Esophagus squamous epithelium (tissue), 5 donors: ENCODE measurements around the gene GATA2. TPM values are rescaled to one million over a fixed set of nuclear protein-coding genes. Genes with fewer than 3 reads are reported as not detected.

Experiments used
- DNase-seq: peaks from one replicate; lab custom pipeline; 2025; lab: John Stamatoyannopoulos, UW
- H3K27ac ChIP-seq, 4 donors: fragments of 200-600 bp; sonication (generic); one replicate each; pipeline ENCODE4 v1.5.1; 2016 to 2019; ENCODE audit warnings: mild to moderate bottlenecking in 1 of 4
- H3K27me3 ChIP-seq, 4 donors: fragments of 200-600 bp; sonication (generic); 1 replicate in 3 of 4; 2 replicates in 1 of 4; pipeline versions ENCODE4 v1.5.1 to v1.6.0; 2017 to 2021; ENCODE audit warnings: antibody characterized with exemption in 1 of 4
- H3K36me3 ChIP-seq, 3 donors: fragments of 200-600 bp; sonication (generic); one replicate each; pipeline ENCODE4 v1.5.1; 2016 to 2019
- H3K4me1 ChIP-seq, 3 donors: fragments of 200-600 bp; sonication (generic); one replicate each; pipeline ENCODE4 v1.5.1; 2017 to 2019
- H3K4me3 ChIP-seq, 4 donors: fragments of 200-600 bp; sonication (generic); 1 replicate in 3 of 4; 2 replicates in 1 of 4; pipeline ENCODE4 v1.5.1; 2016 to 2019; ENCODE audit warnings: mild to moderate bottlenecking in 2 of 4, moderate library complexity in 1 of 4
- H3K9me3 ChIP-seq, 3 donors: fragments of 200-600 bp; sonication (generic); one replicate each; pipeline ENCODE4 v1.5.1; 2016 to 2019
- POLR2A ChIP-seq, 4 donors: fragments of 450-650 bp; IDR thresholded peaks; one replicate each; pipeline ENCODE4 v1.6.1; 2017; ENCODE audit warnings: antibody characterized with exemption in 4 of 4, mild to moderate bottlenecking in 4 of 4, moderate library complexity in 3 of 4
- WGBS, 2 donors: methylation state at CpG; one replicate each; pipeline ENCODE4 v1.1.5; 2018; 5-methylcytosine and 5-hydroxymethylcytosine counted together
- intact Hi-C: fragments of 100-400 bp; cut with DNase I; formaldehyde crosslinking; loops from one replicate; pipeline ENCODE4 v1.15.0; 2022
- total RNA-seq, 4 donors: library from RNA; depleted of rRNA; stranded (reverse); fragments of >200 nt; gene quantifications; one replicate each; pipeline ENCODE4 v1.1.0, GENCODE V29; 2016
- TF ChIP-seq, protein P1 (sequence below), 6 experiments: fragments of 450-650 bp in 4 of 6; fragments of 200-600 bp in 2 of 6; sonication (generic) in 2 of 6; IDR thresholded peaks; one replicate each; pipeline ENCODE4 v1.5.1; 2016 to 2019; ENCODE audit warnings: antibody characterized with exemption in 6 of 6, mild to moderate bottlenecking in 4 of 6, moderate library complexity in 4 of 6
- donor health status: DM: yes; HTN: yes; CAD: no.

The GATA2 gene
- total RNA-seq, 4 donors from 2014 or later, result 1.6 to 12.8 (median 1.9) TPM

GRCh38 chr3:128471720-128472119 is 21.3 kb downstream of the GATA2 start:
- Histone ChIP-seq H3K36me3 (no peaks in the 10 kb centered on the region), H3K27me3 (peaks cover 0 to 85% (median 0%) of the 10 kb centered on the region in 4 donors), H3K27ac (no peak overlapping the region), H3K4me1 (no peaks in the 10 kb centered on the region), H3K4me3 (no peak overlapping the region), H3K9me3 (no peaks in the 10 kb centered on the region)
- 68 to 71% methylated on average over 3 of the region's 3 CpGs for WGBS, 2 donors
- DNase-seq, result no peak
- intact Hi-C loops, result no loop called here
- no peak for TF ChIP-seq POLR2A (IDR thresholded peaks at IDR 0.05)
- TF ChIP-seq, protein P1, sequence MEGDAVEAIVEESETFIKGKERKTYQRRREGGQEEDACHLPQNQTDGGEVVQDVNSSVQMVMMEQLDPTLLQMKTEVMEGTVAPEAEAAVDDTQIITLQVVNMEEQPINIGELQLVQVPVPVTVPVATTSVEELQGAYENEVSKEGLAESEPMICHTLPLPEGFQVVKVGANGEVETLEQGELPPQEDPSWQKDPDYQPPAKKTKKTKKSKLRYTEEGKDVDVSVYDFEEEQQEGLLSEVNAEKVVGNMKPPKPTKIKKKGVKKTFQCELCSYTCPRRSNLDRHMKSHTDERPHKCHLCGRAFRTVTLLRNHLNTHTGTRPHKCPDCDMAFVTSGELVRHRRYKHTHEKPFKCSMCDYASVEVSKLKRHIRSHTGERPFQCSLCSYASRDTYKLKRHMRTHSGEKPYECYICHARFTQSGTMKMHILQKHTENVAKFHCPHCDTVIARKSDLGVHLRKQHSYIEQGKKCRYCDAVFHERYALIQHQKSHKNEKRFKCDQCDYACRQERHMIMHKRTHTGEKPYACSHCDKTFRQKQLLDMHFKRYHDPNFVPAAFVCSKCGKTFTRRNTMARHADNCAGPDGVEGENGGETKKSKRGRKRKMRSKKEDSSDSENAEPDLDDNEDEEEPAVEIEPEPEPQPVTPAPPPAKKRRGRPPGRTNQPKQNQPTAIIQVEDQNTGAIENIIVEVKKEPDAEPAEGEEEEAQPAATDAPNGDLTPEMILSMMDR (IDR thresholded peaks at IDR 0.05), result no peak

GRCh38 chr3:128471110-128471509 is 21.9 kb downstream of the GATA2 start:
- Histone ChIP-seq H3K9me3 (no peaks in the 10 kb centered on the region), H3K4me3 (no peak overlapping the region), H3K36me3 (no peaks in the 10 kb centered on the region), H3K4me1 (no peaks in the 10 kb centered on the region), H3K27me3 (peaks cover 0 to 82% (median 0%) of the 10 kb centered on the region in 4 donors), H3K27ac (no peak overlapping the region)
- intact Hi-C loops, result no loop called here
- no peak for DNase-seq
- TF ChIP-seq, protein P1 (IDR thresholded peaks at IDR 0.05), result no peak
- TF ChIP-seq POLR2A (IDR thresholded peaks at IDR 0.05), result no peak
- 68 to 74% methylated on average over 2 of the region's 2 CpGs for WGBS, 2 donors

- no peak overlapping the region for H3K27ac ChIP-seq
- intact Hi-C loops, result no loop called here
- no peaks in the 10 kb centered on the region for H3K9me3 ChIP-seq
- 72 to 75% methylated on average over 4 to 7 of the region's 13 CpGs for WGBS, 2 donors
- no peaks in the 10 kb centered on the region for H3K36me3 ChIP-seq
- TF ChIP-seq POLR2A (IDR thresholded peaks at IDR 0.05), result no peak
- TF ChIP-seq, protein P1 (IDR thresholded peaks at IDR 0.05), result no peak
- H3K4me3 ChIP-seq, result no peak overlapping the region
- H3K27me3 ChIP-seq, result peaks cover 0 to 81% (median 0%) of the 10 kb centered on the region in 4 donors
- DNase-seq, result no peak
- no peaks in the 10 kb centered on the region for H3K4me1 ChIP-seq
Measured at GRCh38 chr3:128470134-128470899, 22.7 kb downstream of the GATA2 start.

DNA sequence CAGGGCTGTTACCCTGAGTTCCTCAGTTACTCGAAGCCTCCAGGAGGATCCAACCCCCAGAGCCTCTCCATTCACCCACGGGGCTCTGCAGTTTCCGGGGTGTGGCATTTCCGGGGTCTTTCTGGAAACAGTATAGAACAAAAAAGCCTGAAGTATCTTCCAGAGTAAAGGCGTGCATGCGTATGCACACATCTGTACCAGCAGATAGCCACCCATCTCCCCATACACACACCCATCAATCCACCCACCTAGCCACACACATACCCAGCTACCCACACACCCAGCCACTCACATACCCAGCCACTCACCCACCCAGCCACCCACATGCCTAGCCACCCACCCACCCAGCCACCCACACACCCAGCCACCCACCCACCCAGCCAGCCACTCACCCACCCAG is 23.4 kb downstream of the GATA2 start:
- DNase-seq, result no peak
- TF ChIP-seq, protein P1 (IDR thresholded peaks at IDR 0.05), result no peak
- TF ChIP-seq POLR2A (IDR thresholded peaks at IDR 0.05), result no peak
- Histone ChIP-seq H3K4me1 (no peaks in the 10 kb centered on the region), H3K27me3 (peaks cover 0 to 77% (median 0%) of the 10 kb centered on the region in 4 donors), H3K36me3 (no peaks in the 10 kb centered on the region), H3K27ac (no peak overlapping the region), H3K9me3 (no peaks in the 10 kb centered on the region), H3K4me3 (no peak overlapping the region)
- WGBS, 2 donors, result 74 to 82% methylated on average over 5 to 6 of the region's 6 CpGs
- intact Hi-C loops, result no loop called here

DNA sequence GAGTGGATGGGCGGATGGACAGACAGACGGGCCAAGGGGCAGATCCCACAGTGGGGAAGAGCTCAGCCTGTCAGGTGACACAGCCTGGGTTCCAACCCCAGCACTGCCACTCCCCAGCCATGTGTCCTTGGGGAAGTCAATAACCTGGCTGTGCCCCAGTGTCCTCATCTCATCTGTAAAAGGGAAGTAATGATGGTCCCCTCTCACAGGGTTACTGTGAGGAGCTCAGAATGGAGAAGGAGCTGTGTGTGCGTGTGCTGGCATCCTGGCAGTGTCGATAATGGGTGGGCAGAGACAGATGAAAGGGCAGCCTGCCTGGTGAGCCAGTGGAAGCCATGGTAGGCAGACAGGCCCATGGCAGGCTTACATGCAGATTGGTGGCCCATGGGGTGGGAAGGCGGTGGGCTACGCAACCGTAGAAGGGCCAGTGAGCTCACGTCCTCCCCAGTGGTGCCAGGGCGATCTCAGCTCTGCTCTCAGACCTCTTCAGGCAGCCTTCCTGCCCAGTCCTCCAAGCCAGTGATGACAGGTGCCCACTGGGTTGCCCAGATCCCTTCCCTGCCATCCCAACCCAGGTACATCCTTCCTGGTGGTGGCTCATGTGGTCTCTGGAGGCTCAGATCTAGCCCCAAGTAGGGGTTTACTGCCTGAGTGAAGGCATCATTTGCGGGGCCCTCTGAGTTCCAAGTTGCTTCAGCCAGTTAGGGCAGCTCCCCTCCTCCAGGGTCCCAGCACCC is 24.0 kb downstream of the GATA2 start:
- intact Hi-C loops, result no loop called here
- Histone ChIP-seq H3K36me3 (no peaks in the 10 kb centered on the region), H3K27me3 (peaks cover 0 to 71% (median 0%) of the 10 kb centered on the region in 4 donors), H3K4me3 (no peak overlapping the region), H3K27ac (no peak overlapping the region), H3K4me1 (no peaks in the 10 kb centered on the region), H3K9me3 (no peaks in the 10 kb centered on the region)
- no peak for DNase-seq
- no peak for TF ChIP-seq POLR2A (IDR thresholded peaks at IDR 0.05)
- TF ChIP-seq, protein P1 (IDR thresholded peaks at IDR 0.05), result no peak
- 80 to 95% methylated on average over 3 to 10 of the region's 10 CpGs for WGBS, 2 donors
